OCI-LY1 (cell line): ENCODE results near the gene GSX1.

Source experiments
- CTCF ChIP-seq: fragments of 200-600 bp; sonication (generic), shearing (Covaris generic); IDR thresholded peaks from 2 replicates; pipeline ENCODE4 v1.5.1; 2017; ENCODE audit warnings: mild to moderate bottlenecking, antibody characterized with exemption, low read length, moderate library complexity, mixed read lengths
- EZH2 ChIP-seq: fragments of 200-600 bp; sonication (generic), shearing (Covaris generic); IDR thresholded peaks from 2 replicates; pipeline ENCODE4 v1.8.0; 2017; ENCODE audit warnings: borderline replicate concordance, mixed run types, mild to moderate bottlenecking, antibody characterized with exemption, low read length, moderate library complexity, mixed read lengths

DNA sequence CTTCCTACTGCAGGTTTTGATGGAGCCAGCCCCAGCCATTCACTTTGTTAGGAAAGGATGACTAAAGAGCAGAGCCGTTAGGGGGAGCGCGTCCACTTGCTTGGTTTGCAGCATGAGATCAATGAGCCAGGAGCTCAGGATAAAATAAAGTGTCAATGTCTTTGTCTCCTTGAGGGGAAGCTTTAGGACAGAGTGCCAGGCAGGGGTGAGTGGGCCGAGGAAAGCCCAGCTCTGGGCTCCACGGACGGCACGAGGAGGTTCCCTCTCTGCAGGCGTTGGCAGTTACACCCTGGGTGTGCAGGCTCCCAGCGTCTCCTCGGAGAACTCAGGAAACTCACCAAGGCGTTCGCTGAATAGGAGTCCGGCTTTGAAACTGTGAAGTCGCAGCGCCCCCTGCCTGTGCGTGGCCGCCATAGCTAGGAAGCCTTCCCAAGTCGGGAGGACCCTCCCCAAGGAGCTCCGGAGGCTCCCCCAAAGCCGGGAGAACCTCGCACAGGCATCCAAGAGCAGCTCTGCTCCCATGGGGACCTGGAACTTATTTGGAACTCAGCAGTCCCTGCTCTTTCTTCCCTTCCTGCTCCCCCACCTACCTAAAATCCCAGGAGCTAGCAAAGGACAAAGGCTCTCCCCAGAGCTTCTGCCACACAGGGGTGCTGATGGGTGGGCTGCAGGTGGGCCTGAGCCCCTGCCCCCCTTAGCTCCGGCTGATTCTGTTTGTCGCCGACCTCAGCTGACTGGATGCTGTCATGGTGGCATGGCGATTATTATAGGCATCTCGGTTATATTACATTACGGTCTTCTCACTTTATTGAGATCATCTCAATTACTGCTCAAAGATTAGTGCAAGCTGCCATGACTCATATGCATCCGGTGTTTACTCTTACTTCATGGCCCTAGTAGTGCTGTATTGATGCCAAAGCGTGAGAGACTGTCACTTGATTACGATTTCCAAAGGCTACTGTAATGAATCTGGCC lies 34.4 kb downstream of the GSX1 start:
- peak; percentile 86 for TF ChIP-seq CTCF
- no peak for TF ChIP-seq EZH2
